DND-41 (cell line): ENCODE results near the gene NAA60.

Experiments used
- EZH2 ChIP-seq: IDR thresholded peaks from 3 replicates; pipeline ENCODE4 v1.6.1; 2012; ENCODE audit warnings: borderline replicate concordance, low read depth, mild to moderate bottlenecking, moderate library complexity, low read length, inconsistent platforms; ENCODE audit not compliant: severe bottlenecking
- TF ChIP-seq, protein P1 (sequence below): IDR thresholded peaks from 2 replicates; pipeline ENCODE4 v1.5.1; 2012; ENCODE audit warnings: borderline replicate concordance, low read length, moderate library complexity, mild to moderate bottlenecking; ENCODE audit not compliant: poor library complexity, severe bottlenecking; ENCODE audit errors: extremely low read depth

DNA sequence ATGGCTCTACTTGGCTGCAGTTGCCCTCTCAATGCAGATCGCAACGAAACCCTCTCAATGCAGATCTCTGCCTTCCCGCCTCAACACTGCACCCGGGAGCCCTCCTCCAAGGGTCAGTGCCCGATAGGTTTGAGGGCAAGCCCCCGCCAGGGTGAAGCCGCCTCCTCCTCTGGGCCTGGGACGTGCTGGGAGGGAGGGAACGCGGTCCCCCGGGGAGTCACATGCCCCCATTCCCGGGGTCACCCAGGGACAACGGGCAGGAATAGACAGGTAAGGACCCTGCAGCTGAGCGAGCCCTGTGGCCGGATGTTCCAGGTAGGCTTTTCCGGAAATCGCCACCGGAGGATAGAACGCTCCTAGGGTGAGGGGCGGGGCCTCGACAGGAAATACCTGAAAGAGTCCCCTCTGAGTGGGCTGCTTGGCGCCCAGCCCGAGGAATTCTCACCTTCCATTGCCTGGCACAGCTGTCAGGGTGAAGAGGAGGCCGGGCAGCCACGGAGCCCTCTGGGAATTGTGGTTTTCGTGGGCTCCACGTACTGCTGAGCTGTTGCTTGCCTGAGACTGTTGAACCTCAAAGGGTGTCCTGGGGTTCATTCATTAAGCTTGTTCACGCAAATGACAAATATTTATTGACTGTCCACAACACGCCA lies 29.6 kb upstream of the NAA60 start:
- TF ChIP-seq, protein P1, sequence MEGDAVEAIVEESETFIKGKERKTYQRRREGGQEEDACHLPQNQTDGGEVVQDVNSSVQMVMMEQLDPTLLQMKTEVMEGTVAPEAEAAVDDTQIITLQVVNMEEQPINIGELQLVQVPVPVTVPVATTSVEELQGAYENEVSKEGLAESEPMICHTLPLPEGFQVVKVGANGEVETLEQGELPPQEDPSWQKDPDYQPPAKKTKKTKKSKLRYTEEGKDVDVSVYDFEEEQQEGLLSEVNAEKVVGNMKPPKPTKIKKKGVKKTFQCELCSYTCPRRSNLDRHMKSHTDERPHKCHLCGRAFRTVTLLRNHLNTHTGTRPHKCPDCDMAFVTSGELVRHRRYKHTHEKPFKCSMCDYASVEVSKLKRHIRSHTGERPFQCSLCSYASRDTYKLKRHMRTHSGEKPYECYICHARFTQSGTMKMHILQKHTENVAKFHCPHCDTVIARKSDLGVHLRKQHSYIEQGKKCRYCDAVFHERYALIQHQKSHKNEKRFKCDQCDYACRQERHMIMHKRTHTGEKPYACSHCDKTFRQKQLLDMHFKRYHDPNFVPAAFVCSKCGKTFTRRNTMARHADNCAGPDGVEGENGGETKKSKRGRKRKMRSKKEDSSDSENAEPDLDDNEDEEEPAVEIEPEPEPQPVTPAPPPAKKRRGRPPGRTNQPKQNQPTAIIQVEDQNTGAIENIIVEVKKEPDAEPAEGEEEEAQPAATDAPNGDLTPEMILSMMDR, result no peak
- no peak for TF ChIP-seq EZH2
